ENCODE data around the gene TSHZ2. TPM values are rescaled to one million over a fixed set of nuclear protein-coding genes. Genes with fewer than 3 reads are reported as not detected.

The TSHZ2 gene
- total RNA-seq, 6 experiments from 2014 or later = 14.2 to 28.1 (median 21.0) TPM

DNA sequence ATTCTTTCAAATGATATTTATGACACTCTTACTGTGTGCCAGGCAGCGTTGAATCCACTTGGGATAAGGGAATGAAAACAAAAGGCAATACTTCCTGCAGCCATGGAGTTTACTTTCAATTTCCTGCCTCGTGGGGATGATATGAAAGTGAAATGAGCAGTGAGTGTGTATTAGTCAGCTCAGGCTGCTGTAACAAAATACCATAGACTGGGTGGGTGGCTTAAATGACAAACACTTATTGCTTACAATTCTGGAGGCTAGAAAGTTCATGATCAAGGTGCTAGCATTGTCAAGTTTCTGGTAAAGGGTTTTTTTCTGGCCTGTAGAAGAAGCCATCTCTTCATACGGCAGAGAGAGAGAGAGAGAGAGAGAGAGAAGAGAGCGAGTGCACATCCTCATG lies 41.7 kb downstream of the TSHZ2 start:
- DNase-seq (no peak), ATAC-seq (no peak)
- Histone ChIP-seq H3K36me3 (no peaks in the 10 kb centered on the region), H3K4me1 (no peaks in the 10 kb centered on the region), H3K4me3 (no peak overlapping the region), H3K9me3 (no peaks in the 10 kb centered on the region), H3K27ac (no peak overlapping the region), H3K27me3 (no peaks in the 10 kb centered on the region)
- intact Hi-C loops (cut with DNase I) = no loop called here
- 76% methylated on average over 3 of the region's 4 CpGs for WGBS (ENCODE audit: insufficient coverage, low coverage, low lambda C conversion rate, missing lambda C conversion rate)
- TF ChIP-seq, protein P1, sequence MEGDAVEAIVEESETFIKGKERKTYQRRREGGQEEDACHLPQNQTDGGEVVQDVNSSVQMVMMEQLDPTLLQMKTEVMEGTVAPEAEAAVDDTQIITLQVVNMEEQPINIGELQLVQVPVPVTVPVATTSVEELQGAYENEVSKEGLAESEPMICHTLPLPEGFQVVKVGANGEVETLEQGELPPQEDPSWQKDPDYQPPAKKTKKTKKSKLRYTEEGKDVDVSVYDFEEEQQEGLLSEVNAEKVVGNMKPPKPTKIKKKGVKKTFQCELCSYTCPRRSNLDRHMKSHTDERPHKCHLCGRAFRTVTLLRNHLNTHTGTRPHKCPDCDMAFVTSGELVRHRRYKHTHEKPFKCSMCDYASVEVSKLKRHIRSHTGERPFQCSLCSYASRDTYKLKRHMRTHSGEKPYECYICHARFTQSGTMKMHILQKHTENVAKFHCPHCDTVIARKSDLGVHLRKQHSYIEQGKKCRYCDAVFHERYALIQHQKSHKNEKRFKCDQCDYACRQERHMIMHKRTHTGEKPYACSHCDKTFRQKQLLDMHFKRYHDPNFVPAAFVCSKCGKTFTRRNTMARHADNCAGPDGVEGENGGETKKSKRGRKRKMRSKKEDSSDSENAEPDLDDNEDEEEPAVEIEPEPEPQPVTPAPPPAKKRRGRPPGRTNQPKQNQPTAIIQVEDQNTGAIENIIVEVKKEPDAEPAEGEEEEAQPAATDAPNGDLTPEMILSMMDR (IDR thresholded peaks at IDR 0.05) = no peak
- no peak for TF ChIP-seq POLR2A (IDR thresholded peaks at IDR 0.05)

DNA sequence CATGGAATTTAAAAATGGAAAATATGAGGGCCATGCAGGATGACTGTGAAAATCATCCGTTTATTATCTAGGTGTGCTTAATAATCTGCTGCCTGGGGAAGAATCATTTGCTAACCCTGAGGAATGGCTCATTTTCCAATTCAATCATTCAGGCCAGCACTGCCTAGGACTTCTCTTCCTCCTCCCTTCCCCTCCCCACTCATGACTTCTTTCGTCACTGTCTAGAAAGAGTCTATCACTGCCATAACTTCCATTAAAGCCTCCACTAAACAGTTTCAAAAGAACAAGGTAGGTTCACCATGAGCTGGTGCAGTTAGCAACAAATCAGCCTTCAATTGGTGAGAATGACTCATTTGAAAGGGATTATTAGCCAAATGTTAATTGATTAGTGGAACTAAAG lies 43.9 kb downstream of the TSHZ2 start:
- H3K27ac ChIP-seq = no peak overlapping the region
- H3K9me3 ChIP-seq = no peaks in the 10 kb centered on the region
- H3K4me1 ChIP-seq = no peaks in the 10 kb centered on the region
- TF ChIP-seq, protein P1 (IDR thresholded peaks at IDR 0.05) = no peak
- TF ChIP-seq POLR2A (IDR thresholded peaks at IDR 0.05) = no peak
- WGBS (ENCODE audit: insufficient coverage, low coverage, low lambda C conversion rate, missing lambda C conversion rate) = 48% methylated on average over 2 of the region's 2 CpGs
- intact Hi-C loops (cut with DNase I) = no loop called here
- no peaks in the 10 kb centered on the region for H3K36me3 ChIP-seq
- DNase-seq (no peak), ATAC-seq (no peak)
- H3K27me3 ChIP-seq = no peaks in the 10 kb centered on the region
- H3K4me3 ChIP-seq = no peak overlapping the region

- Histone ChIP-seq H3K9me3 (no peaks in the 10 kb centered on the region), H3K27ac (no peak overlapping the region), H3K4me3 (no peak overlapping the region), H3K4me1 (no peaks in the 10 kb centered on the region), H3K36me3 (no peaks in the 10 kb centered on the region), H3K27me3 (no peaks in the 10 kb centered on the region)
- no peak for ATAC-seq
- intact Hi-C loops (cut with DNase I) = no loop called here
- 91% methylated on average over 4 of the region's 5 CpGs for WGBS (ENCODE audit: insufficient coverage, low coverage, low lambda C conversion rate, missing lambda C conversion rate)
- DNase-seq = no peak
- TF ChIP-seq, protein P1 (IDR thresholded peaks at IDR 0.05) = no peak
- TF ChIP-seq POLR2A (IDR thresholded peaks at IDR 0.05) = no peak
Measured at GRCh38 chr20:53016534-53017042, 44.4 kb downstream of the TSHZ2 start.

- no peaks in the 10 kb centered on the region for H3K27me3 ChIP-seq
- H3K9me3 ChIP-seq = no peaks in the 10 kb centered on the region
- intact Hi-C loops (cut with DNase I) = no loop called here
- WGBS (ENCODE audit: insufficient coverage, low coverage, low lambda C conversion rate, missing lambda C conversion rate) = 81% methylated on average over 4 of the region's 4 CpGs
- ATAC-seq (no peak), DNase-seq (no peak)
- no peak overlapping the region for H3K27ac ChIP-seq
- H3K4me1 ChIP-seq = no peaks in the 10 kb centered on the region
- H3K4me3 ChIP-seq = no peak overlapping the region
- no peak for TF ChIP-seq POLR2A (IDR thresholded peaks at IDR 0.05)
- TF ChIP-seq, protein P1 (IDR thresholded peaks at IDR 0.05) = no peak
- no peaks in the 10 kb centered on the region for H3K36me3 ChIP-seq
Measured at GRCh38 chr20:53017206-53017605, 45.0 kb downstream of the TSHZ2 start.

- intact Hi-C loops (cut with DNase I) = no loop called here
- DNase-seq (no peak), ATAC-seq (no peak)
- no peak overlapping the region for H3K4me3 ChIP-seq
- no peaks in the 10 kb centered on the region for H3K27me3 ChIP-seq
- WGBS (ENCODE audit: insufficient coverage, low coverage, low lambda C conversion rate, missing lambda C conversion rate) = 73% methylated on average over 6 of the region's 6 CpGs
- H3K36me3 ChIP-seq = no peaks in the 10 kb centered on the region
- H3K9me3 ChIP-seq = no peaks in the 10 kb centered on the region
- no peak overlapping the region for H3K27ac ChIP-seq
- TF ChIP-seq, protein P1 (IDR thresholded peaks at IDR 0.05) = no peak
- TF ChIP-seq POLR2A (IDR thresholded peaks at IDR 0.05) = no peak
- no peaks in the 10 kb centered on the region for H3K4me1 ChIP-seq
Measured at GRCh38 chr20:53019464-53019863, 47.3 kb downstream of the TSHZ2 start.
